ENCODE data around the gene FAF1.
A peak's percentile ranks its signal among the peaks of the same experiment; 100 is the strongest.
"Not testable (repeated sequence)": the region's sequence is repeated elsewhere in the genome, so short reads cannot be mapped to it uniquely, and the experiment has no call there.

Gene FAF1

GRCh38 chr1:50959303-50959912 lies 659 bp downstream of the FAF1 start:
- H3K36me3 ChIP-seq (ENCODE audit: insufficient read depth, low read length) = no peaks in the 10 kb centered on the region
- H3K9ac ChIP-seq (ENCODE audit: low read depth, low read length) = peak overlapping the region; percentile 90
- no peaks in the 10 kb centered on the region for H3K9me3 ChIP-seq (ENCODE audit: control insufficient read depth, insufficient read depth, low read length)
- H3K4me1 ChIP-seq (ENCODE audit: insufficient read depth, low read length) = no peaks in the 10 kb centered on the region; the same call in 1 of the 2 replicates

GRCh38 chr1:50955116-50955515 lies 5.0 kb downstream of the FAF1 start:
- Histone ChIP-seq H3K9me3 (ENCODE audit: control insufficient read depth, insufficient read depth, low read length) (no peaks in the 10 kb centered on the region; the same call in 1 of the 2 replicates), H3K36me3 (ENCODE audit: insufficient read depth, low read length) (no peaks in the 10 kb centered on the region), H3K9ac (ENCODE audit: low read depth, low read length) (no peak overlapping the region), H3K4me1 (ENCODE audit: insufficient read depth, low read length) (no peaks in the 10 kb centered on the region; the same call in 1 of the 2 replicates)

GRCh38 chr1:50952566-50952965 lies 7.5 kb downstream of the FAF1 start:
- H3K9ac ChIP-seq (ENCODE audit: low read depth, low read length); H3K9me3 ChIP-seq (ENCODE audit: control insufficient read depth, insufficient read depth, low read length); H3K4me1 ChIP-seq (ENCODE audit: insufficient read depth, low read length); H3K36me3 ChIP-seq (ENCODE audit: insufficient read depth, low read length): not testable (repeated sequence)

- Histone ChIP-seq H3K9ac (ENCODE audit: low read depth, low read length) (no peak overlapping the region), H3K4me1 (ENCODE audit: insufficient read depth, low read length) (no peaks in the 10 kb centered on the region; the same call in 1 of the 2 replicates)
These were observed 9.7 kb downstream of the FAF1 start for GRCh38 chr1:50950396-50950795.

GRCh38 chr1:50949286-50949982 lies 10.6 kb downstream of the FAF1 start:
- H3K36me3 ChIP-seq (ENCODE audit: insufficient read depth, low read length) = no peaks in the 10 kb centered on the region
- H3K9ac ChIP-seq (ENCODE audit: low read depth, low read length) = no peak overlapping the region
- no peaks in the 10 kb centered on the region for H3K4me1 ChIP-seq (ENCODE audit: insufficient read depth, low read length)
- H3K9me3 ChIP-seq (ENCODE audit: control insufficient read depth, insufficient read depth, low read length) = no peaks in the 10 kb centered on the region; the same call in 1 of the 2 replicates

More at GRCh38 chr1:50950396-50950795, 9.7 kb downstream of the FAF1 start:
- no peaks in the 10 kb centered on the region; the same call in 1 of the 2 replicates for H3K9me3 ChIP-seq (ENCODE audit: control insufficient read depth, insufficient read depth, low read length)
- H3K36me3 ChIP-seq (ENCODE audit: insufficient read depth, low read length) = no peaks in the 10 kb centered on the region

GRCh38 chr1:50942334-50942733 lies 17.7 kb downstream of the FAF1 start:
- Histone ChIP-seq H3K36me3 (ENCODE audit: insufficient read depth, low read length) (no peaks in the 10 kb centered on the region), H3K9ac (ENCODE audit: low read depth, low read length) (no peak overlapping the region), H3K9me3 (ENCODE audit: control insufficient read depth, insufficient read depth, low read length) (no peaks in the 10 kb centered on the region), H3K4me1 (ENCODE audit: insufficient read depth, low read length) (no peaks in the 10 kb centered on the region)

GRCh38 chr1:50940291-50940690 lies 19.8 kb downstream of the FAF1 start:
- Histone ChIP-seq H3K4me1 (ENCODE audit: insufficient read depth, low read length) (no peaks in the 10 kb centered on the region; the same call in 1 of the 2 replicates), H3K9ac (ENCODE audit: low read depth, low read length) (no peak overlapping the region), H3K9me3 (ENCODE audit: control insufficient read depth, insufficient read depth, low read length) (no peaks in the 10 kb centered on the region), H3K36me3 (ENCODE audit: insufficient read depth, low read length) (no peaks in the 10 kb centered on the region)

GRCh38 chr1:50936321-50936720 lies 23.7 kb downstream of the FAF1 start:
- H3K9ac ChIP-seq (ENCODE audit: low read depth, low read length) = no peak overlapping the region
- no peaks in the 10 kb centered on the region; the same call in 1 of the 2 replicates for H3K4me1 ChIP-seq (ENCODE audit: insufficient read depth, low read length)
- no peaks in the 10 kb centered on the region for H3K9me3 ChIP-seq (ENCODE audit: control insufficient read depth, insufficient read depth, low read length)
- H3K36me3 ChIP-seq (ENCODE audit: insufficient read depth, low read length) = no peaks in the 10 kb centered on the region

GRCh38 chr1:50935276-50935675 lies 24.8 kb downstream of the FAF1 start:
- not testable (repeated sequence) for H3K9me3 ChIP-seq (ENCODE audit: control insufficient read depth, insufficient read depth, low read length); H3K4me1 ChIP-seq (ENCODE audit: insufficient read depth, low read length); H3K9ac ChIP-seq (ENCODE audit: low read depth, low read length); H3K36me3 ChIP-seq (ENCODE audit: insufficient read depth, low read length)

GRCh38 chr1:50934838-50935237 lies 25.2 kb downstream of the FAF1 start:
- Histone ChIP-seq H3K9ac (ENCODE audit: low read depth, low read length) (no peak overlapping the region), H3K9me3 (ENCODE audit: control insufficient read depth, insufficient read depth, low read length) (no peaks in the 10 kb centered on the region), H3K36me3 (ENCODE audit: insufficient read depth, low read length) (no peaks in the 10 kb centered on the region), H3K4me1 (ENCODE audit: insufficient read depth, low read length) (no peaks in the 10 kb centered on the region; the same call in 1 of the 2 replicates)

GRCh38 chr1:50933770-50934169 lies 26.3 kb downstream of the FAF1 start:
- H3K36me3 ChIP-seq (ENCODE audit: insufficient read depth, low read length); H3K9ac ChIP-seq (ENCODE audit: low read depth, low read length); H3K9me3 ChIP-seq (ENCODE audit: control insufficient read depth, insufficient read depth, low read length); H3K4me1 ChIP-seq (ENCODE audit: insufficient read depth, low read length): not testable (repeated sequence)

GRCh38 chr1:50932043-50932442 lies 28.0 kb downstream of the FAF1 start:
- not testable (repeated sequence) for H3K4me1 ChIP-seq (ENCODE audit: insufficient read depth, low read length); H3K9me3 ChIP-seq (ENCODE audit: control insufficient read depth, insufficient read depth, low read length); H3K9ac ChIP-seq (ENCODE audit: low read depth, low read length); H3K36me3 ChIP-seq (ENCODE audit: insufficient read depth, low read length)

GRCh38 chr1:50930965-50931737 lies 28.9 kb downstream of the FAF1 start:
- Histone ChIP-seq H3K9me3 (ENCODE audit: control insufficient read depth, insufficient read depth, low read length) (no peaks in the 10 kb centered on the region), H3K9ac (ENCODE audit: low read depth, low read length) (no peak overlapping the region)

GRCh38 chr1:50930193-50930592 lies 29.9 kb downstream of the FAF1 start:
- Histone ChIP-seq H3K9ac (ENCODE audit: low read depth, low read length) (no peak overlapping the region), H3K4me1 (ENCODE audit: insufficient read depth, low read length) (no peaks in the 10 kb centered on the region), H3K36me3 (ENCODE audit: insufficient read depth, low read length) (no peaks in the 10 kb centered on the region), H3K9me3 (ENCODE audit: control insufficient read depth, insufficient read depth, low read length) (no peaks in the 10 kb centered on the region)

More at GRCh38 chr1:50930965-50931737, 28.9 kb downstream of the FAF1 start:
- H3K36me3 ChIP-seq (ENCODE audit: insufficient read depth, low read length) = no peaks in the 10 kb centered on the region
- H3K4me1 ChIP-seq (ENCODE audit: insufficient read depth, low read length) = no peaks in the 10 kb centered on the region; the same call in 1 of the 2 replicates
